OCI-LY7 (cell line): ENCODE measurements around the gene CMTM8.

ENCODE experiments used
- EZH2phosphoT487 ChIP-seq: fragments of 200-600 bp; sonication (generic); IDR thresholded peaks from 2 replicates; pipeline ENCODE4 v1.6.1; 2018; ENCODE audit warnings: low read depth, borderline replicate concordance, mild to moderate bottlenecking, mixed run types, antibody characterized with exemption, low read length, moderate library complexity, mixed read lengths
- TF ChIP-seq, protein P1 (sequence below): fragments of 200-600 bp; sonication (generic); conservative IDR thresholded peaks from 2 replicates; pipeline ENCODE4 v1.5.1; 2014; ENCODE audit warnings: mild to moderate bottlenecking, antibody characterized with exemption, low read length, moderate library complexity, mixed read lengths

DNA sequence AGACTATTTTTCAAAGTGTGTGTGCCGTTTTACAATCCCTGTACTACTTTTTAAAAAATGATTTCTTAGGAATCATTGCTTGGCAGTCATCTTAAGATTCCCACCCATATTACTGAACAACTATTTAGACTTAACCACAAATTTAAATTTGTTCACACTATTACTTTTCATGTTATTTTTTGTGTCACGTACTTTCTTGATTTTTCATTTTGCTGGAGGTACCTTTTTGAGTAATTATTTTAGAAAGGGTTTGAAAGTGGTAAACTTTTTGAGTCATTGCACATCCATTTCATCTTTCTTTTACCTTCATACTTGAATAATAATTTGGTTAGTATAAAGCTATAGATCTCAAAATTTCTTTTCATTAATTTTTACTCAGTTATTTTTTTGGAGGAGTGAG lies 16.9 kb downstream of the CMTM8 start:
- TF ChIP-seq EZH2phosphoT487, result no peak
- TF ChIP-seq, protein P1, sequence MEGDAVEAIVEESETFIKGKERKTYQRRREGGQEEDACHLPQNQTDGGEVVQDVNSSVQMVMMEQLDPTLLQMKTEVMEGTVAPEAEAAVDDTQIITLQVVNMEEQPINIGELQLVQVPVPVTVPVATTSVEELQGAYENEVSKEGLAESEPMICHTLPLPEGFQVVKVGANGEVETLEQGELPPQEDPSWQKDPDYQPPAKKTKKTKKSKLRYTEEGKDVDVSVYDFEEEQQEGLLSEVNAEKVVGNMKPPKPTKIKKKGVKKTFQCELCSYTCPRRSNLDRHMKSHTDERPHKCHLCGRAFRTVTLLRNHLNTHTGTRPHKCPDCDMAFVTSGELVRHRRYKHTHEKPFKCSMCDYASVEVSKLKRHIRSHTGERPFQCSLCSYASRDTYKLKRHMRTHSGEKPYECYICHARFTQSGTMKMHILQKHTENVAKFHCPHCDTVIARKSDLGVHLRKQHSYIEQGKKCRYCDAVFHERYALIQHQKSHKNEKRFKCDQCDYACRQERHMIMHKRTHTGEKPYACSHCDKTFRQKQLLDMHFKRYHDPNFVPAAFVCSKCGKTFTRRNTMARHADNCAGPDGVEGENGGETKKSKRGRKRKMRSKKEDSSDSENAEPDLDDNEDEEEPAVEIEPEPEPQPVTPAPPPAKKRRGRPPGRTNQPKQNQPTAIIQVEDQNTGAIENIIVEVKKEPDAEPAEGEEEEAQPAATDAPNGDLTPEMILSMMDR, result no peak
